HEK293 (cell line): Measurements from ENCODE around the gene ATP2C1.

Source experiments
- ZNF274 ChIP-seq, 2 experiments: fragments of 200-500 bp in 1 of 2; fragments of 450-650 bp in 1 of 2; sonication (Bioruptor generic) in 1 of 2; formaldehyde crosslinking in 1 of 2; IDR thresholded peaks; 2 replicates each; pipeline versions ENCODE4 v1.5.1 to v1.6.1; 2014 to 2016; ENCODE audit warnings: borderline replicate concordance in 1 of 2, inconsistent platforms in 1 of 2, low read length in 1 of 2, missing biosample characterization in 1 of 2, missing genetic modification characterization in 1 of 2
- ZNF416 ChIP-seq: fragments of 450-650 bp; formaldehyde crosslinking; IDR thresholded peaks from 2 replicates; pipeline ENCODE4 v1.5.1; 2016; ENCODE audit warnings: missing biosample characterization, missing genetic modification characterization
- ZNF530 ChIP-seq: fragments of 450-650 bp; formaldehyde crosslinking; IDR thresholded peaks from 2 replicates; pipeline ENCODE4 v1.5.1; 2016; ENCODE audit warnings: low read depth, missing biosample characterization, missing genetic modification characterization
- TF ChIP-seq, protein P1 (sequence below): fragments of 450-650 bp; formaldehyde crosslinking; IDR thresholded peaks from 2 replicates; pipeline ENCODE4 v1.5.1; 2016; ENCODE audit warnings: missing biosample characterization, missing genetic modification characterization

DNA sequence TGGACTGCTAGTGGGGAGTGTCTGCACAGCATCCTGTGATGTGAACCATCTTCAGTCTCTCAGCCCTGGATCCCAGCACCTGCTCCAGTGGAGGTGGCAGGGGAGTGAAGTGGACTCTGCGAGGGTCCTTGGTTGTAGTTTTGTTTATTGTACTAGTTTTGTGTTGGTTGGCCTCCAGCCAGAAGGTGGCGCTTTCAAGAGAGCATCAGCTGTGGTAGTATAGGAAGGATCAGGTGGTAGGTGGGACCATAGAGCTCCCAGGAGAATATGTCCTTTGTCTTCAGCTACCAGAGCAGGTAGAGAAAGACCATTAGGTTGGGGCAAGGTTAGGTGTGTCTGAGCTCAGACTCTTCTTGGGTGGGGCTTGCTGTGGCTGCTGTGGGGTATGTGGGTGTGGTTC is 153.7 kb downstream of the ATP2C1 start:
- TF ChIP-seq, protein P1, sequence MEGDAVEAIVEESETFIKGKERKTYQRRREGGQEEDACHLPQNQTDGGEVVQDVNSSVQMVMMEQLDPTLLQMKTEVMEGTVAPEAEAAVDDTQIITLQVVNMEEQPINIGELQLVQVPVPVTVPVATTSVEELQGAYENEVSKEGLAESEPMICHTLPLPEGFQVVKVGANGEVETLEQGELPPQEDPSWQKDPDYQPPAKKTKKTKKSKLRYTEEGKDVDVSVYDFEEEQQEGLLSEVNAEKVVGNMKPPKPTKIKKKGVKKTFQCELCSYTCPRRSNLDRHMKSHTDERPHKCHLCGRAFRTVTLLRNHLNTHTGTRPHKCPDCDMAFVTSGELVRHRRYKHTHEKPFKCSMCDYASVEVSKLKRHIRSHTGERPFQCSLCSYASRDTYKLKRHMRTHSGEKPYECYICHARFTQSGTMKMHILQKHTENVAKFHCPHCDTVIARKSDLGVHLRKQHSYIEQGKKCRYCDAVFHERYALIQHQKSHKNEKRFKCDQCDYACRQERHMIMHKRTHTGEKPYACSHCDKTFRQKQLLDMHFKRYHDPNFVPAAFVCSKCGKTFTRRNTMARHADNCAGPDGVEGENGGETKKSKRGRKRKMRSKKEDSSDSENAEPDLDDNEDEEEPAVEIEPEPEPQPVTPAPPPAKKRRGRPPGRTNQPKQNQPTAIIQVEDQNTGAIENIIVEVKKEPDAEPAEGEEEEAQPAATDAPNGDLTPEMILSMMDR = no peak
- TF ChIP-seq ZNF416 (tag by site-specific recombination) (no peak), ZNF274 (IDR thresholded peaks at IDR 0.05; ENCODE audit: low read length) (no peak), ZNF274 (tag by site-specific recombination; IDR thresholded peaks at IDR 0.05; ENCODE audit: borderline replicate concordance) (no peak), ZNF530 (tag by site-specific recombination) (no peak)
